Keratinocyte (primary cell): ENCODE measurements around the gene RGPD3. TPM values are rescaled to one million over a fixed set of nuclear protein-coding genes. Genes with fewer than 3 reads are reported as not detected.

Experiments
- DNase-seq: peaks from one replicate; pipeline ENCODE4 v3.0.0-alpha.2; 2011; ENCODE audit warnings: low read depth, missing footprints, low spot score
- FAIRE-seq: peaks from 2 replicates; lab custom pipeline; 2011; peaks lifted over from hg19 to GRCh38; lab: Jason Lieb, UNC
- H2AFZ ChIP-seq: 2 replicates; pipeline ENCODE4 v1.6.0; 2012; ENCODE audit warnings: low read length, control low read depth, inconsistent platforms; ENCODE audit not compliant: control insufficient read depth
- H3K27ac ChIP-seq: 2 replicates; pipeline ENCODE4 v1.5.1; 2011; ENCODE audit warnings: low read length; ENCODE audit not compliant: control insufficient read depth, insufficient read depth
- H3K27me3 ChIP-seq: 3 replicates; pipeline ENCODE4 v1.6.0; 2011; ENCODE audit warnings: low read length; ENCODE audit not compliant: control insufficient read depth, insufficient read depth; ENCODE audit errors: extremely low read depth
- H3K36me3 ChIP-seq, 2 experiments: 2 replicates in 1 of 2; 3 replicates in 1 of 2; pipeline ENCODE4 v1.5.1; 2011; ENCODE audit warnings: low read length in 2 of 2, mild to moderate bottlenecking in 1 of 2; ENCODE audit not compliant: control insufficient read depth in 2 of 2, insufficient read depth in 2 of 2; ENCODE audit errors: extremely low read depth in 1 of 2
- H3K4me1 ChIP-seq: 3 replicates; pipeline ENCODE4 v1.5.1; 2011; ENCODE audit warnings: low read length; ENCODE audit not compliant: control insufficient read depth, insufficient read depth; ENCODE audit errors: extremely low read depth
- H3K4me2 ChIP-seq: 3 replicates; pipeline ENCODE4 v1.6.0; 2011; ENCODE audit warnings: low read depth, low read length; ENCODE audit not compliant: control insufficient read depth, insufficient read depth; ENCODE audit errors: extremely low read depth
- H3K4me3 ChIP-seq, 3 experiments: fragments of 200-600 bp in 1 of 3; sonication (generic) in 1 of 3; 2 replicates in 2 of 3; 3 replicates in 1 of 3; pipeline ENCODE4 v1.5.1; 2011 to 2016; ENCODE audit warnings: low read length in 3 of 3, mild to moderate bottlenecking in 3 of 3, control low read depth in 2 of 3, inconsistent platforms in 1 of 3, low read depth in 1 of 3, mixed read lengths in 1 of 3, mixed run types in 1 of 3, moderate library complexity in 1 of 3; ENCODE audit not compliant: control insufficient read depth in 2 of 3, insufficient read depth in 2 of 3; ENCODE audit errors: extremely low read depth in 1 of 3
- H3K79me2 ChIP-seq: 2 replicates; pipeline ENCODE4 v1.6.0; 2012; ENCODE audit warnings: low read length; ENCODE audit not compliant: control insufficient read depth, insufficient read depth
- H3K9ac ChIP-seq: 3 replicates; pipeline ENCODE4 v1.6.0; 2011; ENCODE audit warnings: low read length; ENCODE audit not compliant: control insufficient read depth, insufficient read depth; ENCODE audit errors: extremely low read depth
- H3K9me1 ChIP-seq: 3 replicates; pipeline ENCODE4 v1.6.0; 2011; ENCODE audit warnings: low read length; ENCODE audit not compliant: control insufficient read depth, insufficient read depth; ENCODE audit errors: extremely low read depth
- H3K9me3 ChIP-seq: 2 replicates; pipeline ENCODE4 v1.5.1; 2012; ENCODE audit warnings: low read depth, low read length; ENCODE audit not compliant: control insufficient read depth
- H4K20me1 ChIP-seq: 3 replicates; pipeline ENCODE4 v1.6.0; 2011; ENCODE audit warnings: low read length; ENCODE audit not compliant: control insufficient read depth, insufficient read depth; ENCODE audit errors: extremely low read depth
- CTCF ChIP-seq, 3 experiments: IDR thresholded peaks in 1 of 3; conservative IDR thresholded peaks in 1 of 3; optimal IDR thresholded peaks in 1 of 3; 2 replicates in 2 of 3; 3 replicates in 1 of 3; pipeline versions ENCODE3 to v1.5.1; 2011; ENCODE audit warnings: low read length in 3 of 3, mild to moderate bottlenecking in 3 of 3, moderate library complexity in 2 of 3, control low read depth in 1 of 3, inconsistent platforms in 1 of 3; ENCODE audit not compliant: insufficient read depth in 2 of 3; ENCODE audit errors: extremely low read depth in 1 of 3
- EZH2 ChIP-seq: IDR thresholded peaks from one replicate; pipeline ENCODE4 v1.6.1; 2012; ENCODE audit warnings: inconsistent platforms, mild to moderate bottlenecking, low read length, moderate library complexity
- dilution Hi-C: fragments of 300-500 bp; cut with MboI; formaldehyde crosslinking; loops from one replicate; pipeline ENCODE4 v1.7.0; 2020; ENCODE audit warnings: low sequenced_read_pairs; ENCODE audit not compliant: extremely low pct_ligation_motif_present
- polyA plus RNA-seq, 5 experiments: library from polyadenylated mRNA; depleted of rRNA in 3 of 5; stranded (reverse) in 3 of 5; stranded (forward) in 1 of 5; unstranded in 1 of 5; fragments of >200 nt; gene quantifications; 1 replicate in 1 of 5; 2 replicates in 3 of 5; 3 replicates in 1 of 5; pipeline versions ENCODE4 v1.2.1 to v1.2.3, GENCODE V29; 2011 to 2012; ENCODE audit warnings: missing spikeins in 2 of 5, low read depth in 1 of 5, low replicate concordance in 1 of 5

The RGPD3 gene
- polyA plus RNA-seq, 1 donor (not counting 4 experiments of a cell fraction or from before 2014, with no cell fraction given): 0.09 TPM

DNA sequence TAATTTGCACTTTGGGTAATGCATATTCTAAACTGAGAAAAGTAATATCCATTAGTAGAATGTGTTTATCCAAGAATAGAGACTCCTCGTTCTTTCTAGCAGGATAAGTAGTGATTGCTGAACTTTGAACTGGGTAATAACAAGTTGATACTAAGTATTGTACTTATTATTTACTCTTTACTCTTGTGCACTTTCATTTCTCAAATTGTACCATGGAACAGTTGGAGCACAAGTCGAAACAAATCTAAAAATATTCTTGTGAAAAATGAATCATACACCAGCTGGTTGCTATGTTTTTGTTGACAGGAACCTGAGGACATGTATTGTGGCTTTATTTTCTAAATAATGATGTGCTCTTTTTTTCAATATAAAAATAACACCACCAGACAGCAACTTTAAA is 111.9 kb downstream of the RGPD3 start:
- DNase-seq: no peak
- dilution Hi-C loops: no loop called here
- no peaks in the 10 kb centered on the region for H3K27me3 ChIP-seq
- H3K27ac ChIP-seq: no peak overlapping the region
- FAIRE-seq: no peak
- H3K9ac ChIP-seq: no peak overlapping the region
- TF ChIP-seq EZH2 (no peak), CTCF (optimal IDR thresholded peaks at IDR 0.05 in 1 of 3, IDR thresholded peaks at IDR 0.05 in 1 of 3, conservative IDR thresholded peaks at IDR 0.05 in 1 of 3; ENCODE audit: extremely low read depth in 1 of 3, insufficient read depth in 2 of 3, low read length in 3 of 3) (no peak)
- H4K20me1 ChIP-seq: no peaks in the 10 kb centered on the region
- H2AFZ ChIP-seq: no peak overlapping the region
- no peaks in the 10 kb centered on the region for H3K36me3 ChIP-seq
- H3K4me1 ChIP-seq: no peaks in the 10 kb centered on the region
- no peaks in the 10 kb centered on the region for H3K79me2 ChIP-seq
- H3K4me3 ChIP-seq: no peak overlapping the region
- H3K9me1 ChIP-seq: no peaks in the 10 kb centered on the region
- no peak overlapping the region for H3K4me2 ChIP-seq
- no peaks in the 10 kb centered on the region for H3K9me3 ChIP-seq

DNA sequence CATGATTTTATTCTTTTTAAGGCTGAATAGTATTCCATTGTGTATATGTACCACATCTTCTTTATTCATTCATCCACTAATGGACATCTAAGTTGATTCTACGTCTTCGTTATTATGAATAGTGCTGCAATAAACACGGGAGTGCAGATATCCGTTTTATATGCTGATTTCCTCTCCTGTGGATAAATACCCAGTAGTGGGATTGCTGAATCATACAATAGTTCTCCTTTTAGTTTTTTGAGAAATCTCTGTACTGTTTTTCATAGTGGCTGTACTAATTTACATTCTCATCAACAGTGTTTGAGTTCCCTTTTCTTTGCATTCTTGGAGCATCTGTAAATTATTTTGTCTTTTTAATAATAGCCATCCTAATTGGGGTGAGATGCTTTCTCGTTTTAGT is 114.5 kb downstream of the RGPD3 start:
- TF ChIP-seq CTCF (optimal IDR thresholded peaks at IDR 0.05 in 1 of 3, IDR thresholded peaks at IDR 0.05 in 1 of 3, conservative IDR thresholded peaks at IDR 0.05 in 1 of 3; ENCODE audit: extremely low read depth in 1 of 3, insufficient read depth in 2 of 3, low read length in 3 of 3) (no peak), EZH2 (no peak)
- dilution Hi-C loops: no loop called here
- Histone ChIP-seq H3K27me3 (no peaks in the 10 kb centered on the region), H3K27ac (no peak overlapping the region), H3K4me2 (no peak overlapping the region), H3K36me3 (no peaks in the 10 kb centered on the region), H3K4me3 (no peak overlapping the region), H3K9ac (no peak overlapping the region), H3K79me2 (no peaks in the 10 kb centered on the region), H2AFZ (no peak overlapping the region), H3K4me1 (no peaks in the 10 kb centered on the region), H4K20me1 (no peaks in the 10 kb centered on the region), H3K9me1 (no peaks in the 10 kb centered on the region), H3K9me3 (no peaks in the 10 kb centered on the region)
- no peak for DNase-seq
- FAIRE-seq: no peak
